SK-N-SH treated with all-trans-retinoic acid at 6 μM for 48 hours (cell line): ENCODE data around the gene DUSP23.

Experiments used
- ARNTL ChIP-seq: fragments of 450-650 bp; formaldehyde crosslinking; IDR thresholded peaks from 2 replicates; pipeline ENCODE4 v1.5.0; 2020; ENCODE audit warnings: low read depth, mild to moderate bottlenecking, moderate library complexity, borderline replicate concordance
- BACH2 ChIP-seq: fragments of 250-450 bp; sonication (Bioruptor Pico); IDR thresholded peaks from 2 replicates; pipeline ENCODE4 v1.9.0; 2021; ENCODE audit warnings: mild to moderate bottlenecking, borderline replicate concordance
- CSDC2 ChIP-seq: fragments of 250-450 bp; sonication (Bioruptor Pico); IDR thresholded peaks from 2 replicates; pipeline ENCODE4 v1.5.0; 2020; ENCODE audit warnings: mild to moderate bottlenecking, moderate library complexity
- CSRNP3 ChIP-seq: fragments of 250-450 bp; sonication (Bioruptor Pico); IDR thresholded peaks from 2 replicates; pipeline ENCODE4 v1.5.1; 2021; ENCODE audit warnings: mild to moderate bottlenecking, moderate library complexity
- GLIS3 ChIP-seq: fragments of 250-450 bp; sonication (Bioruptor Pico); IDR thresholded peaks from 2 replicates; pipeline ENCODE4 v1.5.0; 2020; ENCODE audit warnings: mild to moderate bottlenecking, moderate library complexity
- OSR1 ChIP-seq: fragments of 250-450 bp; sonication (Bioruptor Pico); IDR thresholded peaks from 2 replicates; pipeline ENCODE4 v1.8.0; 2022; ENCODE audit warnings: moderate library complexity, mild to moderate bottlenecking, inconsistent platforms
- PPARA ChIP-seq: fragments of 250-450 bp; sonication (Bioruptor Pico); IDR thresholded peaks from 2 replicates; pipeline ENCODE4 v1.5.0; 2020; ENCODE audit warnings: mild to moderate bottlenecking, borderline replicate concordance
- RARB ChIP-seq: fragments of 250-450 bp; sonication (Bioruptor Pico); IDR thresholded peaks from 2 replicates; pipeline ENCODE4 v1.8.0; 2021; ENCODE audit warnings: mild to moderate bottlenecking, moderate library complexity
- SNAI2 ChIP-seq: fragments of 250-450 bp; sonication (Bioruptor Pico); IDR thresholded peaks from 2 replicates; pipeline ENCODE4 v1.5.0; 2020; ENCODE audit warnings: mild to moderate bottlenecking, moderate library complexity
- TOX ChIP-seq: fragments of 250-450 bp; sonication (Bioruptor Pico); IDR thresholded peaks from 2 replicates; pipeline ENCODE4 v1.8.0; 2021; ENCODE audit warnings: mild to moderate bottlenecking, moderate library complexity, borderline replicate concordance
- ZFP3 ChIP-seq: fragments of 250-450 bp; sonication (Bioruptor Pico); IDR thresholded peaks from 2 replicates; pipeline ENCODE4 v1.5.0; 2020; ENCODE audit warnings: mild to moderate bottlenecking, moderate library complexity
- ZFP30 ChIP-seq: fragments of 450-650 bp; formaldehyde crosslinking; IDR thresholded peaks from 2 replicates; pipeline ENCODE4 v1.5.0; 2022; ENCODE audit warnings: mild to moderate bottlenecking, moderate library complexity
- ZNF8 ChIP-seq: fragments of 450-650 bp; formaldehyde crosslinking; IDR thresholded peaks from 2 replicates; pipeline ENCODE4 v1.5.0; 2020; ENCODE audit warnings: mild to moderate bottlenecking, moderate library complexity

GRCh38 chr1:159737238-159737916 is 43.4 kb upstream of the DUSP23 start:
- TF ChIP-seq TOX (no peak), ZFP30 (CRISPR knock-in tag) (no peak), CSDC2 (CRISPR knock-in tag) (no peak), PPARA (no peak), CSRNP3 (CRISPR knock-in tag) (no peak), OSR1 (CRISPR knock-in tag) (no peak), ARNTL (CRISPR knock-in tag) (no peak), GLIS3 (no peak), ZFP3 (CRISPR knock-in tag) (no peak), RARB (CRISPR knock-in tag) (no peak), BACH2 (CRISPR knock-in tag) (no peak), SNAI2 (CRISPR knock-in tag) (no peak), ZNF8 (CRISPR knock-in tag) (no peak)
